ENCODE measurements around the gene CARM1.
A peak's percentile ranks its signal among the peaks of the same experiment; 100 is the strongest.
"Not testable (repeated sequence)": the region's sequence is repeated elsewhere in the genome, so short reads cannot be mapped to it uniquely, and the experiment has no call there.

The CARM1 gene

GRCh38 chr19:10876459-10877240 lies 5.3 kb downstream of the CARM1 start:
- no peak for DNase-seq

GRCh38 chr19:10877608-10878007 lies 6.3 kb downstream of the CARM1 start:
- not testable (repeated sequence) for DNase-seq

GRCh38 chr19:10878253-10878652 lies 6.9 kb downstream of the CARM1 start:
- no peak for DNase-seq

GRCh38 chr19:10881403-10882107 lies 10.2 kb downstream of the CARM1 start:
- no peak for DNase-seq

- DNase-seq: no peak
Observed at GRCh38 chr19:10882108-10882457, 10.7 kb downstream of the CARM1 start.

- DNase-seq: no peak
Observed at GRCh38 chr19:10884274-10884673, 12.9 kb downstream of the CARM1 start.

GRCh38 chr19:10885201-10886169 lies 14.1 kb downstream of the CARM1 start:
- DNase-seq: no peak

GRCh38 chr19:10887616-10888367 lies 16.4 kb downstream of the CARM1 start:
- no peak for DNase-seq

GRCh38 chr19:10888421-10888866 lies 17.1 kb downstream of the CARM1 start:
- DNase-seq: no peak

- DNase-seq: no peak
Observed at GRCh38 chr19:10889880-10890279, 18.5 kb downstream of the CARM1 start.

GRCh38 chr19:10891405-10892086 lies 20.2 kb downstream of the CARM1 start:
- DNase-seq: no peak

- DNase-seq: no peak
Observed at GRCh38 chr19:10892256-10892655, 20.9 kb downstream of the CARM1 start.

GRCh38 chr19:10894911-10895213 lies 23.5 kb downstream of the CARM1 start:
- DNase-seq: no peak

- no peak for DNase-seq
Observed at GRCh38 chr19:10895363-10895762, 24.0 kb downstream of the CARM1 start.

GRCh38 chr19:10895920-10896319 lies 24.6 kb downstream of the CARM1 start:
- no peak for DNase-seq

- peak; percentile 97 for DNase-seq
Observed at GRCh38 chr19:10896851-10897526, 25.6 kb downstream of the CARM1 start.

- no peak for DNase-seq
Observed at GRCh38 chr19:10898633-10899032, 27.3 kb downstream of the CARM1 start.

GRCh38 chr19:10899151-10899653 lies 27.8 kb downstream of the CARM1 start:
- DNase-seq: peak; percentile 81

- DNase-seq: no peak
Observed at GRCh38 chr19:10907925-10908324, 36.6 kb downstream of the CARM1 start.

- no peak for DNase-seq
Observed at GRCh38 chr19:10908380-10908960, 37.1 kb downstream of the CARM1 start.

Measured in NCI-H2029 (cell line).